ENCODE data around the gene ODAPH.
"Not testable (repeated sequence)": the region's sequence is repeated elsewhere in the genome, so short reads cannot be mapped to it uniquely, and the experiment has no call there.

The ODAPH gene

DNA sequence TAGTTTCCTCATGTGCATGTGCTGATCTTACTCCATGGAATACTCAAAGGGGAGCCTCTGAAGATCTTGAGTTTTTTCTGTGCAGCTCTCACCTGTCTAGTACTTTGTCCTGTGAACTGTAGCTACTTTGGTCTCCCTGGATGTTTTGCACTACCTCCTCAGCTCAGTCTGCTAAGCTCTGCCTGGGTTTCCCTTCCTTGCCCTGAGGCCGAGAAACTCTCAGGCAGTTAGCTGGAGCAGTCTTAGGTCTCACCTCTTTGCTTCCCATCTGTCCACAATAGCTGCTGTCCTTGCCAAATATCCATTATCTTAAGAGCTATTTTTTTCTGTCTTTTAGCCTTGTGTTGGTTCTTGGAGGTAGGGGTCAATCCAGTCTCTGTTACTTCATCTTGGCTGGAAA is 30.0 kb upstream of the ODAPH start:
- Histone ChIP-seq H3K4me2 (ENCODE audit: low read length) (no peak overlapping the region), H3K36me3 (ENCODE audit: insufficient read depth, low read length) (peaks cover 37% of the 10 kb centered on the region), H3K9me3 (replicated peaks; ENCODE audit: low read length) (no peaks in the 10 kb centered on the region), H3K27me3 (ENCODE audit: control insufficient read depth, insufficient read depth, low read length) (no peaks in the 10 kb centered on the region), H3K4me3 (ENCODE audit: low read length) (no peak overlapping the region), H3K9ac (ENCODE audit: low read depth, low read length) (no peak overlapping the region), H3K4me1 (ENCODE audit: control insufficient read depth, insufficient read depth, low read length) (no peaks in the 10 kb centered on the region)

DNA sequence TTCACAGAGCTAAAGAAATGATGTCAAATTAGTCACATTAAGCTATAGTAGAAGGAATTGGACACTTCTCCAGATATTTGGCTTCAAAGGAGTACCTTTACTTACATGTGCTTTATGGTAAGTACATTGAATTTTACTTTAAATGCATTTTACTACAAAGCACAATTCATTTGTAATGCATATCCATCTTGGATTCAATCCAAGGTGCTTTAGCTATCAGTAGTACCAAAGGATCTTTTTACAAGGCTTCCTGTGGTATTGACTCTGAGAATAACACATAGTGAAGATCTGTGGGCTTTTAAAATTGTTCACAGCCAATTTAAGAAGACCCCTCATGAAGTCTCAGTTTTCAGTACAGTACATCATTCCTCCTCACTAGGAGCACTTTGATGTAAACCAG is 28.4 kb upstream of the ODAPH start:
- Histone ChIP-seq H3K4me3 (ENCODE audit: low read length) (no peak overlapping the region), H3K27me3 (ENCODE audit: control insufficient read depth, insufficient read depth, low read length) (no peaks in the 10 kb centered on the region), H3K9ac (ENCODE audit: low read depth, low read length) (no peak overlapping the region), H3K9me3 (replicated peaks; ENCODE audit: low read length) (no peaks in the 10 kb centered on the region), H3K4me1 (ENCODE audit: control insufficient read depth, insufficient read depth, low read length) (no peaks in the 10 kb centered on the region), H3K36me3 (ENCODE audit: insufficient read depth, low read length) (peaks cover 41% of the 10 kb centered on the region), H3K4me2 (ENCODE audit: low read length) (no peak overlapping the region)

DNA sequence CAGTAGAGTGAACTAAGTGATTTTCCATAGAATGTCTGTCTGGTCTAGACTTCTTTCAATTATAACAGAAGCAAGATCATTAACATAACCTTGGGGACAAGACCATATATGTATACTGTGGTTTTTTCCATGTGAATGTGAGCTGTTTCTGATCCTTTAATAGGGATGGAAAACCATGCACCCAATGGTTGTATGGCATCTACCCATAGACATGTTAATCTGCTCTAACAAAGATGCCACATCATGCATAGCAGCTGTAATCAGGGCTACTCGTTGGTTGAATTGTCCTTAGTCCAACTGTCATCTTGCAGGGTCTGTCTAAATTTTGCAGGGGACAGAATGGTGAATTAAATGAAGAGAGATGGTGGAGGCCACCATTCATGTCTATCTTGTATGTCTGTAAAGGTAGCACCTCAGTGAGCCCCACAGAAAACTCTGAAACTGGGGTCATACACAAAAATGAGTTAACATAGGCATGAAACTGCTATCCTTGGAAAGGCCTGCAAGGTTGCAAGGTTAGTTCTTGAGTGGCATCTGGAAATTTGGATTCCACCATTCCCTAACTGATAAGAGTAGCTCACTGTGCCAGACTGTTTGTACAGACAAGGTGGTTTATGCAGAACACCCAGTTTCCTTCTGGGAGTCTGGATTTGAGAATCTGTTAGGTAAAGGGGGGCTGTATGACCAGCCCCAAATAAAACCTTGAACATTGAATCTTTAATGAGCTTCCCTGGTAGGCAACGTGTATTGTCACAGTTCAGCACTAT is 25.1 kb upstream of the ODAPH start:
- H3K9ac ChIP-seq (ENCODE audit: low read depth, low read length): no peak overlapping the region
- H3K4me2 ChIP-seq (ENCODE audit: low read length): no peak overlapping the region
- peaks cover 29% of the 10 kb centered on the region for H3K36me3 ChIP-seq (ENCODE audit: insufficient read depth, low read length)
- no peaks in the 10 kb centered on the region for H3K27me3 ChIP-seq (ENCODE audit: control insufficient read depth, insufficient read depth, low read length)
- H3K4me1 ChIP-seq (ENCODE audit: control insufficient read depth, insufficient read depth, low read length): no peaks in the 10 kb centered on the region
- H3K4me3 ChIP-seq (ENCODE audit: low read length): no peak overlapping the region
- H3K9me3 ChIP-seq (replicated peaks; ENCODE audit: low read length): no peaks in the 10 kb centered on the region

DNA sequence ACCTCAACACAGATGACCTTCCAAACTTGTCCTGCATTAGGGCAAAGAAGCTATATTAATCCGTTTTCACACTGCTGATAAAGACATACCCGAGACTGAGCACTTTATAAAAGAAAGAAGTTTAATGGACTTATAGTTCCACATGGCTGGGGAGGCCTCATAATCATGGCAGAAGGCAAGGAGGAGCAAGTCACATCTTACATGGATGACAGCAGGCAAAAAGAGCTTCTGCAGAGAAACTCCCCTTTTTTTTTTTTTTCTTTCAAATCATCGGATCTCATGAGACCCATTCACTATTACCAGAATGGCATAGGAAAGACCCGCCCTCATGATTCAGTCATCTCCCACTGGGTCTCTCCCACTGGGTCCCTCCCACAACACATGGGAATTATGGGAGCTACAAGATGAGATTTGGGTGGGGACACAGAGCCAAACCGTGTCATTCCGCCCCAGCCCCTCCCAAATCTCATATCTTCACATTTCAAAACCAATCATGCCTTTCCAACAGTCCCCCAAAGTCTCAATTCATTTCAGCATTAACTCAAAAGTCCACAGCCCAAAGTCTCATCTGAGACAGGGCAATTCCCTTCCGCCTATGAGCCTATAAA is 24.2 kb upstream of the ODAPH start:
- not testable (repeated sequence) for H3K9me3 ChIP-seq (replicated peaks; ENCODE audit: low read length); H3K4me2 ChIP-seq (ENCODE audit: low read length); H3K27me3 ChIP-seq (ENCODE audit: control insufficient read depth, insufficient read depth, low read length); H3K9ac ChIP-seq (ENCODE audit: low read depth, low read length); H3K4me3 ChIP-seq (ENCODE audit: low read length); H3K4me1 ChIP-seq (ENCODE audit: control insufficient read depth, insufficient read depth, low read length)
- peaks cover 23% of the 10 kb centered on the region for H3K36me3 ChIP-seq (ENCODE audit: insufficient read depth, low read length)

DNA sequence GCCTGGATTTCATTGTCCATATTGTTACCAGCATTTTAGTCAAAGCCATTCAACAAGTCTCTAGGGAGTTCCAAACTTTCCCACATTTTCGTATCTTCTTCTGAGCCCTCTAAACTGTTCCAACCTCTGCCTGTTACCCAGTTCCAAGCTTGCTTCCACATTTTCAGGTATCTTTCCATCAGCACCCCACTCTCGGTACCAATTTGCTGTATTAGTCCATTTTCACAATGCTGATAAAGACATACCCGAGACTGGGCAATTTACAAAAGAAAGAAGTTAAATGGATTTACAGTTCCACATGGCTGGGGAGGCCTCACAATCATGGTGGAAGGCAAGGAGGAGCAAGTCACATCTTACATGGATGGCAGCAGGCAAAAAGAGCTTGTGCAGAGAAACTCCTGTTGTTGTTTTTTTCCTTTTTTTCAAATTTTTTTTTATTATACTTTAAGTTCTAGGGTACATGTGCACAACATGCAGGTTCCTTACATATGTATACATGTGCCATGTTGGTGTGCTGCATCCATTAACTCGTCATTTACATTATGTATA is 22.5 kb upstream of the ODAPH start:
- not testable (repeated sequence) for H3K4me2 ChIP-seq (ENCODE audit: low read length); H3K27me3 ChIP-seq (ENCODE audit: control insufficient read depth, insufficient read depth, low read length); H3K4me3 ChIP-seq (ENCODE audit: low read length); H3K9ac ChIP-seq (ENCODE audit: low read depth, low read length); H3K4me1 ChIP-seq (ENCODE audit: control insufficient read depth, insufficient read depth, low read length); H3K9me3 ChIP-seq (replicated peaks; ENCODE audit: low read length); H3K36me3 ChIP-seq (ENCODE audit: insufficient read depth, low read length)

DNA sequence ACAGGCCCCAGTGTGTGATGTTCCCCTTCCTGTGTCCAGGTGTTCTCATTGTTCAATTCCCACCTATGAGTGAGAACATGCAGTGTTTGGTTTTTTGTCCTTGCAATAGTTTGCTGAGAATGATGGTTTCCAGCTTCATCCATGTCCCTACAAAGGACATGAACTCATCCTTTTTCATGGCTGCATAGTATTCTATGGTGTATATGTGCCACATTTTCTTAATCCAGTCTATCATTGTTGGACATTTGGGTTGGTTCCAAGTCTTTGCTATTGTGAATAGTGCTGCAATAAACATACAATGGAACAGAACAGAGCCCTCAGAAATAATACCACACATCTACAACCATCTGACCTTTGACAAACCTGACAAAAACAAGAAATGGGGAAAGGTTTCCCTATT is 21.9 kb upstream of the ODAPH start:
- H3K4me2 ChIP-seq (ENCODE audit: low read length); H3K4me3 ChIP-seq (ENCODE audit: low read length); H3K27me3 ChIP-seq (ENCODE audit: control insufficient read depth, insufficient read depth, low read length); H3K36me3 ChIP-seq (ENCODE audit: insufficient read depth, low read length); H3K9ac ChIP-seq (ENCODE audit: low read depth, low read length); H3K9me3 ChIP-seq (replicated peaks; ENCODE audit: low read length); H3K4me1 ChIP-seq (ENCODE audit: control insufficient read depth, insufficient read depth, low read length): not testable (repeated sequence)

DNA sequence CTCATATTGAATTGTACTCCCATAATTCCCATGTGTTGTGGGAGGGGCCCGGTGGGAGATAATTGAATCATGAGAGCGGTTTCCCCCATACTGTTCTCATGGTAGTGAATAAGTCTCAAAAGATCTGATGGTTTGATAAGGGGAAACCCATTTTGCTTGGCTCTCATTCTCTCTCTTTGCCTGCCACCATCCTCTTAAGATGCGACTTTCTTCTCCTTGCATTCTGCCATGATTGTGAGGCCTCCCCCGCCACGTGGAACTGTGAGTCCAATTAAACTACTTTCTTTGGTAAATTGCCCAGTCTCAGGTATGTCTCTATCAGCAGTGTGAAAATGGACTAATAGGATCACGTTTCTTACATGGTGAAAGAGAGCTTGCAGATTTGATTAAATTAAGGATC is 18.6 kb upstream of the ODAPH start:
- H3K27me3 ChIP-seq (ENCODE audit: control insufficient read depth, insufficient read depth, low read length); H3K4me1 ChIP-seq (ENCODE audit: control insufficient read depth, insufficient read depth, low read length); H3K4me3 ChIP-seq (ENCODE audit: low read length); H3K9ac ChIP-seq (ENCODE audit: low read depth, low read length); H3K4me2 ChIP-seq (ENCODE audit: low read length); H3K9me3 ChIP-seq (replicated peaks; ENCODE audit: low read length); H3K36me3 ChIP-seq (ENCODE audit: insufficient read depth, low read length): not testable (repeated sequence)

DNA sequence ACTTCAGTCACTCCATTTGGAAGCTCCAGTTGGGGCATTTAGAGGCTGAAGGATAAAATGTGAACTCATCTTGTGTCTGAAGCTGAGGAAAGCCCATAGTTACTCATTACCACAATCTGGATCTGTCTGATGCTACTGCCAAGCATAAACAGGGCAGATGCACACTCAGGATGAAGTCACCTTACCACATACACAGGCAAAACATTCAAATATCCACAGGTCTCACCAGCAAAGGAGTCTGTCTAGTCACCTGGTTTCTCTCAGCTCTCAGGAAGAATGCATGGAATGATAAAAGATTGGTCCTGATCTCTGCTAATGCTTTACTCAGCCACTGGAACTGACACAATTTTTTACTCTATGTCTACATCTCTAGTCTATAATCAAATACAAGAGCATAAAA is 13.0 kb upstream of the ODAPH start:
- H3K4me2 ChIP-seq (ENCODE audit: low read length): no peak overlapping the region
- H3K9ac ChIP-seq (ENCODE audit: low read depth, low read length): no peak overlapping the region
- peaks cover 13% of the 10 kb centered on the region for H3K4me1 ChIP-seq (ENCODE audit: control insufficient read depth, insufficient read depth, low read length)

DNA sequence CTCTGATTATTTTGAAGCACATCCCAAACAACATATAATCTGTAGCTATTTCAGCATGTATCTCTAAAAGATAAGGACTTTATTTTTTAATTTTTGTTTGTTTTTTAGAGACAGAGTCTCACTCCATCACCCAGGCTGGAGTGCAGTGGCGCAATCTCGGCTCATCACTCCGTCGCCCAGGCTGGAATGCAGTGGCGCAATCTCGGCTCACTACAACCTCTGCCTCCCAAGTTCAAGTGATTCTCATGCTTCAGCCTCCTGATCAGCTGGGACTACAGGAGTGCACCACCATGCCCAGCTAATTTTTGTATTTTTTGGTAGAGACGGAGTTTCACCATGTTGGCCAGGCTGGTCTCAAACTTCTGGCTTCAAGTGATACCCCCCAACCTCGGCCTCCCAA is 11.6 kb upstream of the ODAPH start:
- not testable (repeated sequence) for H3K9ac ChIP-seq (ENCODE audit: low read depth, low read length); H3K4me3 ChIP-seq (ENCODE audit: low read length); H3K27me3 ChIP-seq (ENCODE audit: control insufficient read depth, insufficient read depth, low read length); H3K4me2 ChIP-seq (ENCODE audit: low read length); H3K9me3 ChIP-seq (replicated peaks; ENCODE audit: low read length); H3K36me3 ChIP-seq (ENCODE audit: insufficient read depth, low read length)
- peaks cover 17% of the 10 kb centered on the region for H3K4me1 ChIP-seq (ENCODE audit: control insufficient read depth, insufficient read depth, low read length)

More for the DNA sequence above, 13.0 kb upstream of the ODAPH start:
- no peak overlapping the region for H3K4me3 ChIP-seq (ENCODE audit: low read length)
- H3K27me3 ChIP-seq (ENCODE audit: control insufficient read depth, insufficient read depth, low read length): no peaks in the 10 kb centered on the region
- H3K9me3 ChIP-seq (replicated peaks; ENCODE audit: low read length): no peaks in the 10 kb centered on the region
- H3K36me3 ChIP-seq (ENCODE audit: insufficient read depth, low read length): no peaks in the 10 kb centered on the region

DNA sequence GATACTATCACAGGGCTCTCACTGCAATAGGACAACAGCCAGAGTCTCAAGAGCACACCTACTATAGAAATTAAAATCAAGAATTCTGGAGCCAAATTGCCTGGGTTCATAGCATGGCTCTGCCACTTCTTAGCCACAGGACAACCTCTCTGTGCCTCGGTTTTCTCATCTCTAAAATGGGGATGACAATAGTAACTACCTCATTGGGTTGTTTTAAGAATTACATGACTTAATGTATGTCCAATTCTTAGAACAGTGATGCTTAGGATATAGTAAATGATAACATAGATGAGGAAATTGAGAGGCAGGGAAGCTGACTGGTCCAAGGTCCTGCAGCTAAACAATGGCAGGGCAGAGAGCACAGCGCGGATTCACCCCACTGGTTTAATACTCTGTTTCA is 11.0 kb upstream of the ODAPH start:
- Histone ChIP-seq H3K9me3 (replicated peaks; ENCODE audit: low read length) (no peaks in the 10 kb centered on the region), H3K4me1 (ENCODE audit: control insufficient read depth, insufficient read depth, low read length) (peaks cover 17% of the 10 kb centered on the region), H3K4me2 (ENCODE audit: low read length) (no peak overlapping the region), H3K9ac (ENCODE audit: low read depth, low read length) (no peak overlapping the region), H3K36me3 (ENCODE audit: insufficient read depth, low read length) (no peaks in the 10 kb centered on the region), H3K27me3 (ENCODE audit: control insufficient read depth, insufficient read depth, low read length) (no peaks in the 10 kb centered on the region), H3K4me3 (ENCODE audit: low read length) (no peak overlapping the region)

DNA sequence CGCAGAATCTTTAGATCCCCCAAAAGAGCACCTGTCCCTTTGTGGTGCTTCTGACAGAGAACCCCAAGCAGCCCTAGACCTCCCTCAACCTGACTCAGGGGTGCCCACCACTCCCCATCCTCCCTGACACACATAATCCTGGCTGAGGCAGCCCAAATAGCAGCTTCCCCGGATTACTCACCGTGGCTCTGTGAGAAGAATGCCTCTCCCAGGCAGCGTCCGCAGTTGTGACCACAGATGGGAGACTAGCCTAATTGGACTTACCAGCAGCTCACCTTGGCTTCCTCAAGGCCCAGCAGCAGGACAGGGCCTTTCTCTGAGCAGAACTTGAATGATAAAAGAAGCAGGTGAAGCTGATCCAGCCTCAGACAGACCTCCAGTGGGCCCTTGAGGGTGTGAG is 10.3 kb upstream of the ODAPH start:
- H3K4me2 ChIP-seq (ENCODE audit: low read length): no peak overlapping the region
- no peaks in the 10 kb centered on the region for H3K27me3 ChIP-seq (ENCODE audit: control insufficient read depth, insufficient read depth, low read length)
- no peaks in the 10 kb centered on the region for H3K36me3 ChIP-seq (ENCODE audit: insufficient read depth, low read length)
- H3K4me1 ChIP-seq (ENCODE audit: control insufficient read depth, insufficient read depth, low read length): peaks cover 17% of the 10 kb centered on the region
- H3K9me3 ChIP-seq (replicated peaks; ENCODE audit: low read length): no peaks in the 10 kb centered on the region
- H3K4me3 ChIP-seq (ENCODE audit: low read length): no peak overlapping the region
- H3K9ac ChIP-seq (ENCODE audit: low read depth, low read length): no peak overlapping the region
